H7 (cell line): ENCODE measurements around the gene MS4A14. TPM values are rescaled to one million over a fixed set of nuclear protein-coding genes. Genes with fewer than 3 reads are reported as not detected.
"Not testable (repeated sequence)": the region's sequence is repeated elsewhere in the genome, so short reads cannot be mapped to it uniquely, and the experiment has no call there.

Experiments used
- DNase-seq: peaks from one replicate; pipeline ENCODE4 v3.0.0; 2012
- H3K27me3 ChIP-seq: 2 replicates; pipeline ENCODE4 v1.6.0; 2011; ENCODE audit warnings: mild to moderate bottlenecking, low read length; ENCODE audit not compliant: control insufficient read depth, insufficient read depth
- H3K36me3 ChIP-seq: replicated peaks from 2 replicates; pipeline ENCODE4 v1.5.1; 2011; ENCODE audit warnings: low read length; ENCODE audit not compliant: control insufficient read depth, insufficient read depth
- H3K4me3 ChIP-seq: 2 replicates; pipeline ENCODE4 v1.5.1; 2011; ENCODE audit warnings: low read depth, mild to moderate bottlenecking, control low read depth, low read length, moderate library complexity; ENCODE audit not compliant: insufficient read depth
- total RNA-seq: library from RNA; depleted of rRNA; stranded (reverse); fragments of >200 nt; shearing (Covaris generic); gene quantifications from 2 replicates; pipeline ENCODE4 v1.2.3, GENCODE V29; 2014; rRNA removed

MS4A14 gene
- total RNA-seq, 1 experiment from 2014 or later: not detected

GRCh38 chr11:60429272-60429671 lies 33.0 kb downstream of the MS4A14 start, which contains the start of gene MS4A5:
Gene MS4A5, plus strand, starts transcription at chr11:60429572. Its CDS starts 103 bp downstream, at chr11:60429675.
- Histone ChIP-seq H3K27me3 (no peaks in the 10 kb centered on the region), H3K4me3 (no peak within 1 kb of the TSS)
- no peak for DNase-seq

DNA sequence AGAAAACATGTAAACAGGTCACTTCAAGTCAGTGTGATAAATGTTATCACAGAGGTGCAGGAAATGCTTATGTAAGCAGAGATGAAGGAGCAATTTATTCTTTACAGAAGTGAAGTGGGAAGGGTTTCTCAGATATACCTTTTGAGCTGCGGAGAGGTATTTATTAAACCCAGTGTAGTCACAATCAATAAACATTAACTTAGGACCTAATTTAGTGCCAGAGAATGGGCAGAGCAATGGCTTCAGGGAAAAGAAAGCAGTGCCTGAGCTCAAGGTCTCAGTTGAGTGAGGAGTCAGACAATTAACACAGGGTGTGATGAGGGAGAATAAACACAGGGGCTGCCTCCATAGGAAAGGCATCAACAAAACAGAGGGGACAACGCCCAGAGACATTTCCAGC lies 35.0 kb downstream of the MS4A14 start:
- Histone ChIP-seq H3K27me3 (no peaks in the 10 kb centered on the region), H3K36me3 (no peaks in the 10 kb centered on the region), H3K4me3 (no peak overlapping the region)
- no peak for DNase-seq

More at GRCh38 chr11:60429272-60429671, 33.0 kb downstream of the MS4A14 start, which contains the start of gene MS4A5:
- H3K36me3 ChIP-seq: no peaks in the 10 kb centered on the region

- Histone ChIP-seq H3K36me3 (no peaks in the 10 kb centered on the region), H3K4me3 (no peak overlapping the region), H3K27me3 (no peaks in the 10 kb centered on the region)
- no peak for DNase-seq
Measured at GRCh38 chr11:60433401-60433800, 37.1 kb downstream of the MS4A14 start.

- H3K27me3 ChIP-seq: no peaks in the 10 kb centered on the region
- H3K36me3 ChIP-seq: no peaks in the 10 kb centered on the region
- no peak for DNase-seq
- no peak overlapping the region for H3K4me3 ChIP-seq
Measured at GRCh38 chr11:60447070-60447469, 50.8 kb downstream of the MS4A14 start.

GRCh38 chr11:60447846-60448245 lies 51.6 kb downstream of the MS4A14 start:
- H3K27me3 ChIP-seq: no peaks in the 10 kb centered on the region

DNA sequence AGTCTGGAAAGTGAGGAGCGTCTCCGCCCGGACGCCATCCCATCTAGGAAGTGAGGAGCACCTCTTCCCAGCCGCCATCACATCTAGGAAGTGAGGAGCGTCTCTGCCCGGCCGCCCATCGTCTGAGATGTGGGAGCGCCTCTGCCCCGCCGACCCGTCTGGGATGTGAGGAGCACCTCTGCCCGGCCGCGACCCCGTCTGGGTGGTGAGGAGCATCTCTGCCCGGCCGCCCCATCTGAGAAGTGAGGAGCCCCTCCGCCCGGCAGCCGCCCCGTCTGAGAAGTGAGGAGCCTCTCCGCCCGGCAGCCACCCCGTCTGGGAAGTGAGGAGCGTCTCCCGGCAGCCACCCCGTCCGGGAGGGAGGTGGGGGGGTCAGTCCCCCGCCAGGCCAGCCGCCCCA lies 54.9 kb downstream of the MS4A14 start:
- not testable (repeated sequence) for H3K36me3 ChIP-seq, H3K4me3 ChIP-seq, H3K27me3 ChIP-seq, DNase-seq

More at GRCh38 chr11:60447846-60448245, 51.6 kb downstream of the MS4A14 start:
- no peak for DNase-seq
- H3K4me3 ChIP-seq: no peak overlapping the region
- H3K36me3 ChIP-seq: no peaks in the 10 kb centered on the region

GRCh38 chr11:60454212-60454611 lies 58.0 kb downstream of the MS4A14 start:
- Histone ChIP-seq H3K36me3 (no peaks in the 10 kb centered on the region), H3K4me3 (no peak overlapping the region), H3K27me3 (no peaks in the 10 kb centered on the region)
- no peak for DNase-seq

DNA sequence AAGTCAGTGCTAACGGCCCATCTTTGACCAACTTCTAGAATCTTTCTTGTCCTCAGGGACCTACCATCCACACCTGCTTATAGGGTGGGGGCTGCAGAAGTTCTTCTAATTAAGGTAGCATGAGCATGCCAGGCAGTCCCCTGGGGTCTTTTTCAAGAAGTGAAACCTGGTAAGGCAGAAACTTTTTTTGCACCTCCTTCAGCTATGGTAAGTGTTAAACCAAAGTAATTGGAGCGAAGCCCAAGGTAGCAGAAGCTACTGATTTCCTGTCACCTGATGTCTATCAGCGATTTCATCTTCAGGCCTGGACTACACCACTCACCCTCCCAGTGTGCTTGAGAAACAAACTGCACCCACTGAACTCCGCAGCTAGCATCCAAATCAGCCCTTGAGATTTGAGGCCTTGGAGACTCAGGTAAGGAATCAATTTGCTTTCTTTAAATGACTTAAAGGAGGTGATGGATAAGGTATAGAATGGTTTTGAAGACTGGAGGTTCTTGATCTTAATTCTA lies 59.3 kb downstream of the MS4A14 start, which contains the start of gene MS4A1:
Gene MS4A1 (plus strand): TSS at position 317 of the 512 bp plus-strand sequence. CDS start 6,528 bp downstream, outside the sequence.
- DNase-seq: no peak
- Histone ChIP-seq H3K36me3 (no peaks in the 10 kb centered on the region), H3K4me3 (no peak within 1 kb of the TSS), H3K27me3 (no peaks in the 10 kb centered on the region)

GRCh38 chr11:60457576-60457975 lies 61.3 kb downstream of the MS4A14 start:
- Histone ChIP-seq H3K27me3 (no peaks in the 10 kb centered on the region), H3K4me3 (no peak overlapping the region), H3K36me3 (no peaks in the 10 kb centered on the region)
- no peak for DNase-seq

GRCh38 chr11:60459345-60459744 lies 63.1 kb downstream of the MS4A14 start:
- Histone ChIP-seq H3K27me3 (no peaks in the 10 kb centered on the region), H3K4me3 (no peak overlapping the region), H3K36me3 (no peaks in the 10 kb centered on the region)
- DNase-seq: no peak

Other genes with a start within 250 kb of the MS4A14 start
- gene MS4A6A, start 213.4 kb upstream of the MS4A14 start, total RNA-seq: not detected in 2 replicates
- gene MS4A4E, start 153.3 kb upstream of the MS4A14 start, total RNA-seq: not detected in 2 replicates
- gene MS4A4A, start 115.8 kb upstream of the MS4A14 start, total RNA-seq: not detected in 2 replicates
- gene MS4A6E, start 69.2 kb upstream of the MS4A14 start, total RNA-seq: not detected in 2 replicates
- gene MS4A7, start 17.9 kb upstream of the MS4A14 start, total RNA-seq: not detected in 2 replicates
- gene MS4A5, start 33.1 kb downstream of the MS4A14 start, total RNA-seq: not detected in 2 replicates
- gene MS4A1, start 59.4 kb downstream of the MS4A14 start, total RNA-seq: not detected in 2 replicates
- not detected in 2 replicates for gene MS4A12, start 96.3 kb downstream of the MS4A14 start, total RNA-seq
- not detected in 2 replicates for gene MS4A13, start 118.9 kb downstream of the MS4A14 start, total RNA-seq